ENCODE measurements around the gene LRRC37B.

The LRRC37B gene

GRCh38 chr17:32100971-32101631 is 93.9 kb downstream of the LRRC37B start:
- no peak for DNase-seq (ENCODE audit: extremely low read depth, low read depth)
- no peak for TF ChIP-seq CTCF (IDR thresholded peaks at IDR 0.05; ENCODE audit: low read depth, low read length)

GRCh38 chr17:32102172-32102571 is 95.0 kb downstream of the LRRC37B start:
- TF ChIP-seq CTCF (IDR thresholded peaks at IDR 0.05; ENCODE audit: low read depth, low read length), result no peak
- DNase-seq (ENCODE audit: extremely low read depth, low read depth), result no peak

GRCh38 chr17:32102646-32103186 is 95.5 kb downstream of the LRRC37B start:
- no peak for TF ChIP-seq CTCF (IDR thresholded peaks at IDR 0.05; ENCODE audit: low read depth, low read length)
- no peak for DNase-seq (ENCODE audit: extremely low read depth, low read depth)
